HG03039 (cell line): ENCODE data around the gene SLC35F1.
A peak's percentile ranks its signal among the peaks of the same experiment; 100 is the strongest.

Experiments
- ATAC-seq: cut with Tn5 transposase; IDR thresholded peaks from one replicate; pipeline ENCODE4 v1.9.1; 2021; ENCODE audit warnings: mild to moderate bottlenecking, moderate library complexity; ENCODE audit not compliant: unreplicated experiment

Gene SLC35F1

DNA sequence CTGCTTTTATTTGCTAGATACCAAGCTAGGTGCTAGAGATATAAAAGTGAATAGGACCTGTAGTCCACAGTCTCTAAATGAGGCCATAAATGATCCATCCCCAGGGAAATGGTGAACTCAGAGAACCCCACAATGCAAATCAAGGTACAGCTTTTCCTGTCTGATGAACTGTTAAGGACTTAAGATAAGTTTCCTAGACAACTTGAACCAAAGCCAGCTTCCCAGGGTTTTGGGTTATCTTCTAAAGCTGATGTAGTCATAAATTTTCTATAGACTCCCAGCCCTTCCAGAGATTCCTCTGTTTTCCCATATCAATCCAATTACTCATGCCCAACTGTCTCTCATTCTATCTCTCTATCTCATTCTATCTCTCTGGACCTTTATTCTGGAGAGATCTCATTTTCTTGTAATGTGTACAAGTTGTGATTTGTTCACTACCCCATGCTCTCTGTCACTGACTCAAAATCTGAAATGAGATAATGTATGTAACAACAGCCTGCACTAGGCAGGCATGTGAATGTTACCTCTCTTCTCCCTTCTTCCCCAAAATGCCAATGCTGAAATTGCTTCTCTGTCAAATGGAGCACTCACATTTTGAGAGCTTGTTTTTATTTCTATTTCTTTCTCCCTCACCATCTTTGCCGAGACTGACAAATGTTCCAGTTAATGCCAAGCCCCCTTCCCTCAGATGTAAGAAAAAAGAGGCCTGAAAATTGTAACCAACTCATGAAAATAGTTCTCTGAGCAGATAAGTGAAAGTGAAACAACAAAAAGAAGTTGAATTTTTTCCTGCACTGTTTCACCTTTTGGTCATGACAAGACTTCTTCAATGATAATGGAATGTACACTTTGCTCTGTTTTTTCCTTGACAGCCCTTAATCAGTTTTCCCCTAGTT lies 279.9 kb downstream of the SLC35F1 start:
- peak; percentile 62 for ATAC-seq

DNA sequence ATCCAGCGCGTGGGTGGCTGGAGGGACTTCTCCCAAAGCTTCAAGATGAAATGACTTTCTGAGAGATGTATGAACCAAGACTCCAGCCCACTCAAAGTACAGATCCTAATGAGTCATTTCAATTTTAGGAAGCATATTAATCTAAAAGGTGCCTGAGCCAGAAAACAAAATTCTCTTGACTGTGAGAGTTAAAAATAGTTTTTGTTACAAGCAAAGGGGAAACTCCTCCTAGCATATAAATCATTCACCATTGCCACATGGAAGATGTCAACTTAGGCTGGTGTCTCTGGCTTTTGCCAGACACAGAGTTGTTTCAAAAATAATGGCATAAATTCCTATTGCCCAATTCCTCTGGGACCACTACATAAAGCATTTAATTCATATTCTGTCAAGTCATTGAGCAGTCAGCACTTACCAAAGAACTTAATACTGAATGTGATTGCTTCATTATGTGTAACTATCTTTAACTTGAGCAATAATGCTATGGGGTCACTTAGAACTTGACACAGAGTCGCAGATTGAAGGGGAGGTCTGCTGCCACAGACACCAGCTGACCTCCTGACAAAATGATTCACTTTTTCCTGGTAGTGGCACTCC lies 280.6 kb downstream of the SLC35F1 start:
- ATAC-seq = peak; percentile 46

DNA sequence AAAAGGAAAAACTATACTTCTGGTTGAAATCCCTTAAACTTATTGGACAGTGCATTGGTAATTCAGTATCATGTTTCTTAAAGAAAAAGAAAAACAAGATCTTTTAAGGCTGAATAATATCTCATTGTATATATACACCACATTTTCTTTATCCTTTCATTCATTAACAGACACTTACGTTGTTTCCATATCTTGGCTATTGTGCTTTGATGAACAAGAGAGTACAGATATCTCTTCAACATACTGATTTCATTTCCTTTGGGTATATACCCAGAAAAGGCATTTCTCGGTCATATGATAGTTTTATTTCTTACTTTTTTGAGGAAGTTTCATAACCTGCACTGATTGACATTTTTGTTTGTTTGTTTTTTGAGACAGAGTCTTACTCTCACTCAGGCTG lies 281.5 kb downstream of the SLC35F1 start:
- no peak for ATAC-seq

DNA sequence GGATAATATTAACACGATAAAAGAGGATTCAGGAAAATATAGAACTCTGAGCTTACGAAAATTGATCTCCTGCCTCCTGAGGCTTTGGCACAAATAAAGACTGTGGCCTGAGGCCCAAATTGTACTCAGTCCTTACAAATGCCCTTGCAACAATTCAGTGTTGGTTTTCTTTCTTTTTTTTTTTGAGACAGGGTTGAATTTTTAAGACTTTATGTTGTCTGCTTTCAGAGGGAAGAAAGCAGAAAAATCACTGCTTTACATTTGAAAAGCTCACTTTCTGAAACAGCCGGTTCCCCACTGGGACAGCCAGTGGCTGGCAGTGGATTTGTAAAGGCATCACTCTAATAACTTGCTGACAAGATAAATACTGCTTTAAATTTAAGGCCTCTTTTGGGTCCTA lies 290.5 kb downstream of the SLC35F1 start:
- ATAC-seq = no peak

DNA sequence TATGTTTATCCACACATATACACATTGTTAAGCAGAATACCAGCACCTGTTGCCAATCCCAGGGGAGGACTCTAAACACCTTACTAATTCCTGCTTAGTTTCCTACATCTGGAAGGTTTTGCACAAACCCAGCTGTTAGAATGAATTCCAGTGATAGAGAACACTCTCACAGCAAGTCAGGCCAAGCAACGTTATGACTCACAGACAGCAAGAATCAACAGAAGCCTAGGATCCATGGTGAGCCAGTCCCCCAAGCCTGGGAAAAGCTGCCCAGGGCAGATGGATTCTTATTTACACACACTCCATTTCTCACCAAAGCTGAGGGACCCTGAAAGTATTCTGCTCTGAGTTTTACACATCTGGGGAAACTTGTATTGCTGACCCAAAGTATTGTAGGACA lies 291.7 kb downstream of the SLC35F1 start:
- ATAC-seq = no peak

DNA sequence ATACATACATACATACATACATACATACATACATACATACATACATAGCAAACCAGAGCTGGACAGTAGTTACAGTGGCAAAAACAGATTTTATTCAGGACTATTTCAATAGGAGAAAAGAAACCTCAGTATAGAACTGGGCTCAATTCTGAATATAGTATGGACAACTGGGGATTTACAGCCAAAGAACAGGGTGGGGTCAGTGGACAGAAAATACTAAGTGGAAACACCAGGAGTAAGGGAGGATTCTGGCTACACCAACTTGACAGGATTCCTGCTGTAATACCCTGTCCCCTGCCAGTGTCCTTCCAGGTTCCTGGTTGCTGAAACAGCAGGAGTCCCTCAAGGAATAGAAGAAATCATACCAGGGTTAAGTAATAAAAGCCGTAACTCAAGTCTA lies 293.1 kb downstream of the SLC35F1 start:
- no peak for ATAC-seq

DNA sequence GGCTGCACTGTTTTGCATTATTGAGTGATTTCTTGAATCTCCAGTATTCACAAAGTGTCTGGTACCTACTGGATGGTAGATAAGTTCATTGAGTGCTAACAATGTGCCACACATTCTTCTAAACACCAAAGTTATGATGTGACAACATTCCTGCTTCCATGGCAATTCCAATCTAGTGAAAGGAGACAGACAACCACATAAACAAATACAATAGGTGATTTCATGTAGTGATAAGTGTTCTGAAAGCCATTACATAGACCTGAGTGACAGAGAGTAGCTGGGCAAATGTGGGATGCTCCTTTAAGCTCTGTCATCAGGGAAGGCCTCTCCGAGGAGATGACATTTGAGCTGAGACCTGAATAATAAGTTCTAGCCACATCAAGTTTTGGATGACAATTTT lies 295.5 kb downstream of the SLC35F1 start:
- ATAC-seq = no peak

DNA sequence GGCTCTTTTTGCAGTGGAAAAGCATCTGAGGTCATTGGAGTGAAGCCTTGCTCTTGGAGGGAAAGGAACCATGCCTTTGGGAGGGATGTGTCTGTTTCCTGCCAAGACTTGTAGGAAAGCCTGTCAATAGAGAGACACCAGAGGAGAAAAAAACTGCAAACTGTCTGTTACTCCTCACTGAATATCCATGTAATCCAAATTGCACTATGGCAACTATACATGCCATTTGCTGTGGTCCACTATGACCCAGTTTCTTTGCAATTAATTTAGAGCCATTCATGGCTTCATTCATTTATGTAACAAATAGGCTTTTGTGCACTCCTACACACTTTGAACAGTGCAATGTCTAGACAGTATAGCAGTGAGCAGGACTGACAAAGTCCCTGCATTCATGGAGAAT lies 296.5 kb downstream of the SLC35F1 start:
- ATAC-seq = no peak

DNA sequence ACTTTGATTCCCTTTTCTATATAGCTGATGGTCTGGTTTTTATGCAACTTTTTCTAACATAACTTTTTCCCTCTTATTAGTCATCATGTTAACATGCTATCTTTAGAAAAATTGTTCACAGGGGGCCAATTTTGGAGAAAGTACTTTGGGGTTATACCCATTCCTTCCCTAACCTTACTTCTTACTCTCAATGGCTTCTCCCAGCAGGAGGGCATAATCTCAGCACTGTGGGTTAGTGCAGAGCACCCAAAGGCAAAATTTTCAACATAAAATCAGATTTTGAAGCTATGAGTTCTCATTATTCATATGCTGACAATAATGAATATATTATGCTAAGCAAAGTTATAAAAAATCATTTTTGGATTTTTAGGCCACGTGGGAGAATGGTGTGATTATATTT lies 299.2 kb downstream of the SLC35F1 start:
- no peak for ATAC-seq

DNA sequence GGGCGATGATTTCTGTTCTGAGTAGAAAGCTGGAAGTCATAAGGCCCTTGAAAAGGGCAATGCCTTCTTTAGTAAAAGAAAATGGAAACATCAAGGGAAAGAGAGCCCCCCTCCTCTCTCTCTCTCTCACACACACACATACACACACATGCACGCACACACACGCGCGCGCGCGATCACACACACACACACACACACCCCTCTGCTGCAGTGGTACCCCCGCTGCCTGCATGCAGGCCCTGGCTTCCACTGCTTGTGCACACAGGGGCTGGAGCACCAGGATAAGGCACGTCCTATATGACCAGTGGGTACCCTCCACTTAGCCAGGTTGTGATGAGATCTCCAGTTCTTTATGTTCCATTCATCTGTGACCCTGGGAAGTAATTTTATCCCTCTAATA lies 300.9 kb downstream of the SLC35F1 start:
- ATAC-seq = no peak

DNA sequence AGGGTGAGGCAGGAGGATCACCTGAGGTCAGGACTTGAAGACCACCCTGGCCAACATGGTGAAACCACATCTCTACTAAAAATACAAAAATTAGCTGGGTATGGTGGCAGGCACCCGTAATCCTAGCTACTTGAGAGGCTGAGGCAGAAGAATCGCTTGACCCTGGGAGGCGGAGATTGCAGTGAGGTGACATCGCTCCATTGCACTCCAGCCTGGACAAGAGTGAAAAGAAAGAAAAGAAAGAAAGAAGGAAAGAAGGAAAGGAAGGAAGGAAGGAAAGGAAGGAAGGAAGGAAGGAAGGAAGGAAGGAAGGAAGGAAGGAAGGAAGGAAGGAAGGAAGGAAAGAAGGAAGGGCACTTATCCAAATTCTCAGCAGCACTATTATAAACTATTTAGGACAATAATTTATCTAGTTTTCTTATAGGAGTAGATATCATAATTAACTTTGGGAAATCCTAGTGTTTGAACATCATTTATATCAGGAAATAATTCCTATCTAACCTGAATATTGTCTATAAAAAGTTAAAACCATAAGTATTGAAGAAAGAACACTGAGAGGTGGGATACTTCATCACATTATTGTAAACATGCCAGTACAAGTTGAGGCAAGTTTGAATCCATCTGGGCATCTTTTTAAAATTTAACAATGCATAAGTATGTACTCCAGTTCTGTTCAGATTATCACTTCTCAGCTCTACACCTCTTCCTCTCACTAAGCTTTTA lies 305.5 kb downstream of the SLC35F1 start:
- no peak for ATAC-seq

DNA sequence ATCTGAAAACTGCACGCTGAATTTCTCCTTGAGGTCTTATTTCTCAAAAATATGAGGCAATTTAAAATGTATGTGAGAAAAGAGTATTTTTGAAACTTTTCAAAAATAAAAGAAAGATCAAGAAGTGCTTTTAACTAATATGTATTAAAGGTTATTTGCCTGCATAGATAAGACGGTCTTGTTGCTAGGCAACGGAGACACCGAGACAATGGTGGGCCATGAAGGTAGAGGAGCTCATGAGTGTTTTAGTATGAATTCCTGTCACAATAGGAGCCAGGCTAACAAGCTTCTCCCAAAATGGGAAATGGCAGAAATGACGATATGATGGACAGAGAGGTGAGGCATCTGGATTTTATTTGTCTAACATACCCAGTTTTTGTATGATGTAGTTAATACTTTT lies 308.2 kb downstream of the SLC35F1 start:
- ATAC-seq = no peak

DNA sequence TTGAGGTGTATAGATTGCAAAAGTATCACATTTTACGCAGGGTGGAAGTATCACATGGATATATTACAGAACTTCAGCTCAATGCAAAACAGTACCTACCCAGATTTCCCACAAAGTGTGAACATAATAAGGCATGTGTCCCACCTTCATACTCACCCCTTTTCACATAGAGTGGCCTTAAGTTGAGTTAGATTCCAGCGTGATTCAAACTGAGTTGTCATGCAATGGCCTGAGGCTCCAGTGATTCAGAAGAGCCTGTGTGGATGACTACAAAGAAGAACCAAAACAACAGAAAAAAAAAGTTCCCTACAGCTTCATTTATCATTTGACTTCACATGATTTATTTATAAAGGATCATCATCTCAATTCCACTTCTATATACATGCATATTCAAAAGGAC lies 309.7 kb downstream of the SLC35F1 start:
- no peak for ATAC-seq

DNA sequence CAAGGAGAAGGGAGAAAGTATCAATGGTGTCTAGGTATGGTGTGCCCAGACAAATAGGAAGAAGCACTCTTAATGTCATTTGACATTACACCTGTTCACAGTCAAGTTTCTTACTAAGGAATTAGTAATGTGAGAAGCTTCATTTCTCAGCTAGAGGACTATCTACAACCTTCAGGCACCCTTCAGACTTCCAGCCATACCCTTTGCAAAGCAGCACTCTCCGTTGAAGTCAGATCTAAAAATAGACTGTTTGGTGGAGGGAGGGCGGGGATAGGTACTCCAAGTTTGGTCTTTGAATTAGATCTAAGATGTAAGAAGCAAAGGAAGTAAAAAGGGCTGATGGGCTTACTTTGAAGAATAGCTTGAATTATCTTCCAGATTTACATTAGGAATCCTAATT lies 311.1 kb downstream of the SLC35F1 start:
- no peak for ATAC-seq

DNA sequence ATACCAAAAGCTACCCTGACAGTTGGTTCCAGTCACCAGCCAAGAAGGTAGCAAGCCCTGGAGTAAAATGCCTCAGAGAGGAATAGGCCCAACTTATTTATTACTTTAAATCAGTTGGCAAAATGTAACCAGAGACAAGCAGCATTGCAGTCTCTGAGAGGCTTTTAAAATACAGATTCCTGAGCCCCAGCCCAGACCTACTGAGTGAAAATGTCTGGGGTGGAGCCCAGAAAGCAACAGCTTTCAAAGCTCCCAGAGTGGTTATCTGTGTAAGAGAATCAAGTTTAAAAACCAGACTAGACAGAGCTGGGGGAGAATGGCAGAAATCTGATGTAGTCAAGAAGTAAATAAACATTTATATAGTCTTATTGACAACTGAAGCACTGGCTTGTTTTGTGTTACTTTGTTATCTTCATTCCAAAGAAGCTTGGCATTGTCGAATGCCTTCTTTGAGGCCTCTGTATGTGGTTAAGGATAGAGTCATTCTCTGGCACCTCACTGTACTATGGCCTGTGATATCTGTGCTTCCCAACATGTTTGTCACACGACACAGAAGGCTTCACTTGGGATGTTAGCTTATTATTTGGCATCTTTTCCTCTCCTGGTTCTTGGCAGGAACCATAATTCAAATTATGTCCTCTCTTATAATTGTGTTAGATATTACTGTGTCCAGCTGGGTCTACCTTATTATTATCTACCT lies 313.5 kb downstream of the SLC35F1 start:
- no peak for ATAC-seq

DNA sequence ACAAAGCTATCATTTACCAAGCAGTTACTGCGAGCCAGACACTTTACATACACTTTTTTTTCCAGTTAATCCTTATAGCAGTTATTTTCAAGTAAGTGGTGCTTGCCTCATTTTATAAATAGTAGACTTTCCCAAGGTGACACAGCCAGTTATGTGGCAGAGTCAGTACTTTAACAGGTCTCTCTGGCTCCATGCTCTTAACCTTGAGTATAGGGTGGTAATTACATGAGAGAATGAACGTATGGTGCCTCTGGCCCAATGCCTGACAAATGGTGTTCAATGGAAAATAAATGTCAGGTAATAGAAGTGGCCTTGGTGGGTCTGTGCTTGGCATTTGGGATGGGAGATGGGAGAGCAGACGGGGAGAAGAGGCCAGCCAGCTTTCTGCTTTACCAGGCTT lies 316.3 kb downstream of the SLC35F1 start:
- no peak for ATAC-seq

DNA sequence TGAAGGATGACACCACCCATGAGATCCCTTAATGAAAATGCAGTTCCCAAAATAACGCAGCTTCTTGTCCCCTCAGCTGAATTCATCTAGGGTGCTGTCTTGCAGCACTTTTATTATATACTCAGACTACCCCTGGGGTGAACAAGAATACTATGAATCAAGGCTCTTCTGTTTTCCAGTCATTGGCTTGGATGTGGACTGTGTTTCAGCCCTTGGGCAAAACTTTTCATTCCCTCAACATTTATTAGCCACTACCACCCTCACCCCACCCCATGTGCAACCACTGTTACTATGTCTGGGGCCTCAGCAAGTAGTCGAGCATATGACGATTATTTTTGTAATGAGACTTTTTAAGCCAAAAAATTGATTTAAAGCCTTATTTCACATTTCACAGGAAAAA lies 321.8 kb downstream of the SLC35F1 start:
- no peak for ATAC-seq

DNA sequence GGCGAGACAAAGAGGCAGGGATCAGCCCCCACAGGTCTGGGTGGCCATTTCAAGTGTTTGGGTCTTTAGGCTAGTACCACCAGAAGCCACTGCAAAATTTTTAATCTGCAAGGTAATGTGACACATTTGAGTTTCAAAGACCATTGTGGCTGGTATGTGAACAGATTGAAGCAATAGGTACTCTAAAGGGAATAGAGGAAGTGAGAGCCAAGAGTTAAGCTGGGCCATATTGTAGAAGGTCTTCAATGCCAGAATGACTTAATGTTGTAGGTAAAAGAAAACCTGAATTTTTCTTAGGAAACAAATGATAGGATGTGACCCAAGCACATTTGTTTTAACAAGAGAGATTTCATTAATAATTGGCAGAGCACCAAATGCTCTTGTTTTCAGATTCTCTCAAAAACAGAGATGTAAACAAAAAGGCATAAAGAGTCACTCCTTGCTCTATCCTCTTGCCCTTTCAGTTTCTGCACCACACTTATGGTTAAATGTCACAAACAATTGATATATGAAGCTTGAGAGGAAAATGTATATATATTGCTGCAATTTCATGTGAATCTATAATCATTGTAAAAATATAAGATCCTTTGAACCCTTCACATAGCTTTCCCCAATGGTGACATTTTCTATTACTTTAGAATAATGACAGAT lies 333.9 kb downstream of the SLC35F1 start:
- peak; percentile 73 for ATAC-seq

DNA sequence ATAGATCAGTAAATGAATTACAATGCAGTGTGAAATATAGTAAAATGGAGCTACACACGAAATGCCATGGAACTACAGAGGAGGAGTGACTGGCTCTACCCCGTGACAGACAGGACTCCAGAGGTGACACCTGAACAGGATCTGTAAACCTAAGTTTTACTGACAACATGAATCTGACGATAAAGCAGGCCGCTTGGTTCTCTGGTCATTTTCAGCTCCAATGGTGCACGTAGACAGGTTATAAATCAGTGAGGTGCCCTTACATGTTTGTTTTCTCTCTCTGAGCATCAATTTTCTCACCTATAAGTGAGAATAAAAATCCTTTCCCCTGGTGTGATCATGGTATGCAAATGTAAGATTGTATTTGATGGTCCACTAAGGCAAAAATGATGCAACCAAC lies 339.3 kb downstream of the SLC35F1 start:
- ATAC-seq = no peak

DNA sequence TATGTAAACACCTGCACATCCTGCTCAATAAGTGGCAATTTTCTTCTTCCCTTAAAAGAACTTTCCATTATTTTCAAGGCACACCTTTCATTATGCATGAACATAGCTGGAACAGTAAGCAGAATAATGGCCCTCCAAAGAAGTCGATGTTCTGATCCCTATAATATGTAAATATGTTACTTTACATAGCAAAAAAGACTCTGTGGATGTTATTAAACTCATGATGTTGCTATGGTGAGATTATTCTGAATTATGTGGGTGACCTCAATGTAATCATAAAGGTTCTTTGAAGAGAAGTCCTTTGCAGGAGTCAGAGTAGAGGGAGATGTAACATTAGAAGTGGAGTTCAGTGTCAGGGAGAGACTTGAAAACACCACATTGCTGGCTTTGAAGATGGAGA lies 341.1 kb downstream of the SLC35F1 start:
- no peak for ATAC-seq

DNA sequence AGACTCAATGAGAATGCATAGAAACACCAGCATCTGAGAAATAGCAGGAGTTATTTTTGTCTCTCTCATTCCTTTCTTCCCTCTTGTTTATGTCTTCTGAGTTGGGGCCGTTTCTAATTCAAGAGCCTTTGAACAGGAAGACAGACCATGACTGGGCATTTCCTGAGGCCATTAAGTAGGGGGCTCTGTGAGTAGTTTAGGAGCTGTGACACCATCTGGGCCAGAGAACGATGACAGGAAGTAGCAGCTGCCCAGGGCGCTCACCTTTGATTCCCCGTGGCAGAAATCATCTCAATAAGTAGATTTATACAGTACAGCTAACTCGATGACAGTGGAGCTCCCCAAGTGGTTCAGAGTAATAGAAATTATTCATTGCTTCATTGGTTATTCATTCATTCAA lies 342.6 kb downstream of the SLC35F1 start:
- ATAC-seq = no peak
